Measurements from ENCODE around the gene EXOSC7. TPM values are rescaled to one million over a fixed set of nuclear protein-coding genes. Genes with fewer than 3 reads are reported as not detected.
"Not testable (repeated sequence)": the region's sequence is repeated elsewhere in the genome, so short reads cannot be mapped to it uniquely, and the experiment has no call there.

Gene EXOSC7
- total and polyA plus RNA-seq, 2 experiments from 2014 or later: 31.1 to 53.5 TPM

DNA sequence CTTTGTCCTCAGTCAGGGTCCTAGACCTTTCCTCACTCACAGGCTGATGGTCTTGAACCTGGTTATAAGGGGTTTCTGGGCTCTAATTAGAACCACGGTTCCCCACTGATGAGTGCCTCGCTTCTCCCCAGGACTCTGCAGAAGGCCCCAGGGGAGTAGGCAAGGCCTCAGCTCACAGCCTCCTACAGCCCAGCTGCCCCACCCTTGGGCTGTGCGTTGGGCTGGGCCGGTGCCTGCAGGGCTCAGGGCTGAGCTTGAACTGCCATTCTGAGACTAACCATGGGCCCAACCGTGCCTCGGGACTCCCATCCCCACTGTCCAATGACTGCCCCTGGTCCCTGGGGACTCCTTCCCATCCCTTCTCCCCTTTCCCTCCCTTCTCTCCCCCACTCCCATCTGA is 75.6 kb downstream of the EXOSC7 start:
- H3K27me3 ChIP-seq (replicated peaks; ENCODE audit: insufficient read depth): no peaks in the 10 kb centered on the region
- H2AFZ ChIP-seq: no peak overlapping the region
- no peak for DNase-seq
- no peaks in the 10 kb centered on the region for H3K9me3 ChIP-seq (ENCODE audit: low read depth)
- H3K27ac ChIP-seq: no peak overlapping the region
- H3K36me3 ChIP-seq (ENCODE audit: low read depth): no peaks in the 10 kb centered on the region
- H3K4me2 ChIP-seq (ENCODE audit: unreplicated experiment): no peak overlapping the region
- peaks cover 35% of the 10 kb centered on the region for H3F3A ChIP-seq (ENCODE audit: insufficient read depth)
- no peaks in the 10 kb centered on the region for H3K9me2 ChIP-seq (ENCODE audit: insufficient read depth)
- peaks cover 45% of the 10 kb centered on the region for H3K4me1 ChIP-seq (ENCODE audit: insufficient read depth)
- H4K20me1 ChIP-seq (ENCODE audit: insufficient read depth): no peaks in the 10 kb centered on the region
- in situ Hi-C loops (cut with MboI): no loop called here
- WGBS, 2 experiments (ENCODE audit: low coverage in 1 of 2, low lambda C conversion rate in 2 of 2, missing lambda C conversion rate in 2 of 2): 84 to 91% methylated on average over 6 of the region's 6 CpGs
- no peaks in the 10 kb centered on the region for H3K79me2 ChIP-seq (ENCODE audit: insufficient read depth)
- no peak for TF ChIP-seq EZH2phosphoT487 (IDR thresholded peaks at IDR 0.05; ENCODE audit: insufficient read depth, low read depth)
- TF ChIP-seq EZH2 (IDR thresholded peaks at IDR 0.05; ENCODE audit: insufficient read depth, poor library complexity, severe bottlenecking): no peak
- no peak overlapping the region for H3K9ac ChIP-seq
- H3K4me3 ChIP-seq: no peak overlapping the region

DNA sequence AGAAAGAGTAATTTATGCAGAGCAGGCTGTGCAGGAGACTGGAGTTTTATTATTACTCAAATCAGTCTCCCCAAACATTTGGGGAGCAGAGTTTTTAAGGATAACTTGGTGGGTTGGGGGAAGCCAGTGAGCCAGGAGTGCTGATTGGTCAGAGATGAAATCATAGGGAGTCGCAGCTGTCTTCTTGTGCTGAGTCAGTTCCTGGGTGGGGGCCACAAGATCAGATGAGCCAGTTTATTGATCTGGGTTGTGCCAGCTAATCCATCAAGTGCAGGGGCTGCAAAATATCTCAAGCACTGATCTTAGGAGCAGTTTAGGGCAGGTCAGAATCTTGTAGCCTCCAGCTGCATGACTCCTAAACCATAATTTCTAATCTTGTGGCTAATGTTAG is 77.8 kb downstream of the EXOSC7 start:
- H3K4me2 ChIP-seq (ENCODE audit: unreplicated experiment): peak overlapping the region; percentile 64

DNA sequence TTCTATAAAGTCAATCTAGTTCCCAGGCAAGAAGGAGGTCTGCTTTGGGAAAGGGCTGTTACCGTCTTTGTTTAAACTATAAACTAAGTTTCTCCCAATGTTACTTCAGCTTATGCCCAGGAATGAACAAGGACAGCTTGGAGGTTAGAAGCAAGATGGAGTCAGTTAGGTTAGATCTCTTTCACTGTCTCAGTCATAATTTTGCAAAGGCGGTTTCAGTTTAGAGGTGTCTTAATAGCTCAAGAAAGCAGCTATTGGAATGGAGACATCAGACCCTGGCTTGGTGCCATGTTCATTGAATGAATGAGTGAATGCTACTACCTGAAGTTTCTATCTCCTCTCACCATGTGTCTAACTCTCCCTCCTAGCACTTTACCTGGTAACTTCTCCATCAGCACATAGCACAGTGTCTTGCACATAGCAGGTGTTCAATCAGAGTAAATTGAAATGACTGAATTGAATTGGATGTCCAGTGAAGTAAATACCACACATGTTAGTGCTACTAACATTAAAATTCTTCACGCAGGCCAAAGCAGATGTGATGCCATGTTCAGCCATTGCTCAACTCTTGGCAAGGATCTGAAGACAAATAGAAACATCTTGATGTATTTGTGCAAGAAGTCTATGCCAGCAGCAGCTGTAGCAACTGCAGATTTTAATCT is 78.3 kb downstream of the EXOSC7 start:
- H3K36me3 ChIP-seq (ENCODE audit: low read depth): no peaks in the 10 kb centered on the region
- in situ Hi-C loops (cut with MboI): no loop called here
- H3K27ac ChIP-seq: peak overlapping the region; percentile 83
- peak; percentile 89 for DNase-seq
- H3K27me3 ChIP-seq (replicated peaks; ENCODE audit: insufficient read depth): no peaks in the 10 kb centered on the region
- H3F3A ChIP-seq (ENCODE audit: insufficient read depth): peaks cover 55% of the 10 kb centered on the region
- peak overlapping the region; percentile 56; the same call in 1 of the 2 replicates for H3K9ac ChIP-seq
- no peaks in the 10 kb centered on the region for H4K20me1 ChIP-seq (ENCODE audit: insufficient read depth)
- no peaks in the 10 kb centered on the region for H3K9me3 ChIP-seq (ENCODE audit: low read depth)
- no peaks in the 10 kb centered on the region for H3K79me2 ChIP-seq (ENCODE audit: insufficient read depth)
- H2AFZ ChIP-seq: no peak overlapping the region
- peak overlapping the region; percentile 64 for H3K4me2 ChIP-seq (ENCODE audit: unreplicated experiment)
- WGBS, 2 experiments (ENCODE audit: low coverage in 1 of 2, low lambda C conversion rate in 2 of 2, missing lambda C conversion rate in 2 of 2): 0 to 7% methylated on average over 3 of the region's 3 CpGs
- H3K4me3 ChIP-seq: peak overlapping the region; percentile 42
- H3K9me2 ChIP-seq (ENCODE audit: insufficient read depth): no peaks in the 10 kb centered on the region
- H3K4me1 ChIP-seq (ENCODE audit: insufficient read depth): peaks cover 55% of the 10 kb centered on the region
- TF ChIP-seq EZH2phosphoT487 (IDR thresholded peaks at IDR 0.05; ENCODE audit: insufficient read depth, low read depth): no peak
- no peak for TF ChIP-seq EZH2 (IDR thresholded peaks at IDR 0.05; ENCODE audit: insufficient read depth, poor library complexity, severe bottlenecking)

More for the DNA sequence above, 77.8 kb downstream of the EXOSC7 start:
- H3K27me3 ChIP-seq (replicated peaks; ENCODE audit: insufficient read depth); H3K36me3 ChIP-seq (ENCODE audit: low read depth); DNase-seq; H3K9me2 ChIP-seq (ENCODE audit: insufficient read depth); H3K79me2 ChIP-seq (ENCODE audit: insufficient read depth); H3K4me3 ChIP-seq; H2AFZ ChIP-seq; H3K9me3 ChIP-seq (ENCODE audit: low read depth); H3K9ac ChIP-seq; in situ Hi-C loops (cut with MboI); H4K20me1 ChIP-seq (ENCODE audit: insufficient read depth): not testable (repeated sequence)
- 19 to 24% methylated on average over 1 of the region's 1 CpG for WGBS, 2 experiments (ENCODE audit: low coverage in 1 of 2, low lambda C conversion rate in 2 of 2, missing lambda C conversion rate in 2 of 2)
- Histone ChIP-seq H3F3A (ENCODE audit: insufficient read depth) (peaks cover 51% of the 10 kb centered on the region), H3K4me1 (ENCODE audit: insufficient read depth) (peaks cover 51% of the 10 kb centered on the region), H3K27ac (peak overlapping the region; percentile 83)

DNA sequence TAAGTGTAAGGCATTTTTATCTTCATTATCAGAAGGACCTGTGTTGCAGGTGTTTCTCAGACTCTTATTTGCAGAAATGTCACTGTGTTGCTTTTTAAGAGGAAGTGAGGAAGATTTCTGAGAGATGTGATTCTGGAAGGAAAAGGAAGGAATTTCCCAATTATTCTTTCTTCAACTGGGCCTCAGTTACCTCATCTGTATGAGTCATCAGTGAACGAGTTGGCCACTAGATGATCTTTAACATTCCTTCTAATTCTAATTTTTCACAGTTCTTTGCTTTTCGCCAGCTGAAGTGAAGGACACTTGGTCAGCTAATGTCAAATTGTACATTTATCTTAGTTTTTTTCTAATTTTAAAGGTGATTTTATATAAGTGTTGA is 79.0 kb downstream of the EXOSC7 start:
- Histone ChIP-seq H4K20me1 (ENCODE audit: insufficient read depth) (no peaks in the 10 kb centered on the region), H3F3A (ENCODE audit: insufficient read depth) (peaks cover 55% of the 10 kb centered on the region), H3K36me3 (ENCODE audit: low read depth) (no peaks in the 10 kb centered on the region), H3K27ac (peak overlapping the region; percentile 83), H3K9me3 (ENCODE audit: low read depth) (no peaks in the 10 kb centered on the region), H3K4me2 (ENCODE audit: unreplicated experiment) (peak overlapping the region; percentile 64), H3K9me2 (ENCODE audit: insufficient read depth) (no peaks in the 10 kb centered on the region), H2AFZ (no peak overlapping the region), H3K9ac (peak overlapping the region; percentile 56), H3K4me1 (ENCODE audit: insufficient read depth) (peaks cover 55% of the 10 kb centered on the region), H3K4me3 (peak overlapping the region; percentile 42), H3K27me3 (replicated peaks; ENCODE audit: insufficient read depth) (no peaks in the 10 kb centered on the region), H3K79me2 (ENCODE audit: insufficient read depth) (no peaks in the 10 kb centered on the region)
- TF ChIP-seq EZH2phosphoT487 (IDR thresholded peaks at IDR 0.05; ENCODE audit: insufficient read depth, low read depth): no peak
- TF ChIP-seq EZH2 (IDR thresholded peaks at IDR 0.05; ENCODE audit: insufficient read depth, poor library complexity, severe bottlenecking): no peak
- 2% methylated on average over 2 of the region's 2 CpGs for WGBS, 2 experiments (ENCODE audit: low coverage in 1 of 2, low lambda C conversion rate in 2 of 2, missing lambda C conversion rate in 2 of 2)
- peak; percentile 89 for DNase-seq
- in situ Hi-C loops (cut with MboI): no loop called here

Data from GM23248 (cell line).